HG02973 (cell line): ENCODE results near the gene KCNJ11.

Experiments
- ATAC-seq: cut with Tn5 transposase; IDR thresholded peaks from one replicate; pipeline ENCODE4 v1.9.1; 2021; ENCODE audit warnings: moderate library complexity; ENCODE audit not compliant: unreplicated experiment

Gene KCNJ11

GRCh38 chr11:17369094-17369493 lies 19.4 kb downstream of the KCNJ11 start:
- no peak for ATAC-seq

DNA sequence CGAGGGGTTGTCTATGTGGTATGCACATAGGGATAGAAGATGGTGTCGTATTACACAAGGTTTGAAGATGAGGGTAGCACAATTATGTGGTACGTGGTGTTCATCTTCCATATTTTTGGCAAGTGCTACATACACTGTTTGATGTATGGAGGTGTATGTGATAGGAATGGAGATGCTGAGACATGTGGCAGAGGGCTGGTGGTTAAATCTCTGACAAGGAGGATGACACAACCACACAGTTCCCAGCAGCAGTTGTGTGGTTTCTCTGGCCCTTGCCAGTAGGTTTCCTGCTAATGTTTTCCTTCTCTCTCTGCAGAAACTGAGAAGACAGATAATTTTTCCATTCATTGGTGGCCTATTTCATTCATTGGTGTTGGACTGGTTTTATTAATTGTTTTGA lies 19.9 kb downstream of the KCNJ11 start:
- no peak for ATAC-seq

GRCh38 chr11:17366495-17366894 lies 22.0 kb downstream of the KCNJ11 start:
- ATAC-seq, result no peak

DNA sequence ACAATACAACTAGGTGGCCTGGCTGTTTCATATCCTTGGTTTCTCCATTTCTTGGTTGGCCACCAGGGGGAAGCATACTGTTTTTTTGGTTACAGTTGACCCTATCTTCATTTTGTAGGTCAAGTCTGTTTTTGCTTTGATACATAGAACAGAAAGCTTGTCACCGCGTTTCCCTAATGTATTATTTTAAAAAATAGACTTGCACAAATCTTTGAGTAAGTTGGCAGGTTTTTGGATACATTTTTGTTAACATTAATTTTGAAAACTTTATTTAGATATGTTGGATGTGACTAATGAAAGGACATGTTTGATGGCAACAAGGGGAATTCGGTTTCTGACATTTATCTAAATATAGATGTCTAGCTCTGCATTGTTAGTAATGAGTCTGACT lies 33.9 kb downstream of the KCNJ11 start:
- ATAC-seq, result no peak

GRCh38 chr11:17353821-17354600 lies 34.4 kb downstream of the KCNJ11 start:
- no peak for ATAC-seq

DNA sequence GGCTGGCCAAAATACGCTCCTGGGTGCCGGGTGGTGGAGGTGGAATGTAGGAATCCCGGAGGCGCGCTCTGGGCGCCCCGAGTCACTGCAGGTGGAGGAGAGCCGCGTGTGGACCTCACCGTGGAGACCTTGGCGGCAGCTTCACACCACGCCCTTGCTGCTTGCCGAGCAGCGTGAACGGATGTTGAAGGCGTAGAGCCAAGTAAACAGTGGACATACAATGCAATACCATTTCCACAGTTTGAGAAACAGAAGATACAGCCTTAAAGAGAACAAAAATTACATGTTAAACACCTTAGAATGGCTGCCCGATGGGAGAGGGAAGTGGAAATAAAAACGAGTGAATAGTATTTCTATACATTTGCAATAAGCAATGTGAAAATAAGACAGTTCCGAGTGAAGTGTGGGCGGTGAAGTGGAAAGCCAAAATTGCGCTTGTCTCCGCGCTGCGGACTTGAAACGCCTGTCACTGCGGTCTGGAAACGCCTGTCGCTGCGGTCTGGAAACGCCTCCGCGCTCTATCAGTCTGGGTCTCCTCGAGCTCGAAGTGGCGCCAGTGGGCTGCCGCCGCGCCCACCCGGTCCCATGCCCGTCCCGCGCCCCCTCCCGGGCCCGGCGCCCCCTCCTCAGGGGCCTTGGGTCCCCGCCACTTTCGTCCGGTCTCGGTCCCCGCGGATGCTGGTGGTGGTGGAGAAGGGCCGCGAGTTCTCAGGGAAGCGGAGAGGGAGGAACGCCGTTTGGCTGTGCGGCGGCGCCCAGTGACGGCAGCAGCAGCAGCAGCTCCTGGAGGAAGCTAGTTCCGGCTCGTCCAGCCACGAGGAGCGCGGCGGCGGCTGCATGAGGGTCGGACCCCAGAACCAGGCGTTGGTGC lies 35.3 kb downstream of the KCNJ11 start:
- peak; percentile 41 for ATAC-seq

DNA sequence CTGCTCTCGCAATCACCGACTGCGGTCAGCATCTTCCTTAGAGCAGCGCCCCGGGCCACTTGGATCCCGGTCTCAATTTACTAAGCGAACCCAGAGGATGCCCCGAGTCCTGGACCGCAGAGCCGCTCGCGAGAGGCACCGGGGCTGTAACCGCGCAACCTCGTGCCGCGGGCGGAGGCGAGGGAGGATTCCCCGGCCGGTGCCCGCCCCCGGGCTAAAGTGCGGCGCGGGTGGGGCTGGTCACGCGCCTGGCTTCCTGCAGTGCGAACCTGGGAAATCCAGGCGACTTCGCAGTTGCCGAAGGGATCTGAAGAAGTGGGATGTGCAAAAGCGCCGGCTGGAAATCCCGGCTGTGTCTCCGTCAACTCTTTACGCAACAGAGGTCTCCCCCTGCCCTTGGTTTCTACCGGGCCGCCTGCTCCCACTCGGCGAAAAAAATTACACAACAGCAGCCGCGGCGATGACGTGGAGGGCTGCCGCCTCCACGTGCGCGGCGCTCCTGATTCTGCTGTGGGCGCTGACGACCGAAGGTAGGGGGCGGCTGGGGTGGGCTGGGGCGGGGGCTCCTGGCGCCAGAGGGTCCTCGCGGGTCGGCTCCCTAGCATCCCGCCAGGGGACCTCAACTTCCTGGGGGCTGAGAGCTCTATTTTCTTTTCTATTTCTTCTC lies 36.8 kb downstream of the KCNJ11 start, which contains the start of gene NCR3LG1:
Gene NCR3LG1 (plus strand): TSS at position 291 of the 667 bp plus-strand sequence. CDS start 170 bp downstream, at position 461.
- ATAC-seq, result peak; percentile 37

GRCh38 chr11:17351172-17351509 lies 37.3 kb downstream of the KCNJ11 start:
- ATAC-seq, result no peak

GRCh38 chr11:17350455-17351171 lies 37.8 kb downstream of the KCNJ11 start:
- no peak for ATAC-seq

GRCh38 chr11:17347676-17348075 lies 40.8 kb downstream of the KCNJ11 start:
- ATAC-seq, result no peak

GRCh38 chr11:17343907-17344306 lies 44.6 kb downstream of the KCNJ11 start:
- no peak for ATAC-seq

DNA sequence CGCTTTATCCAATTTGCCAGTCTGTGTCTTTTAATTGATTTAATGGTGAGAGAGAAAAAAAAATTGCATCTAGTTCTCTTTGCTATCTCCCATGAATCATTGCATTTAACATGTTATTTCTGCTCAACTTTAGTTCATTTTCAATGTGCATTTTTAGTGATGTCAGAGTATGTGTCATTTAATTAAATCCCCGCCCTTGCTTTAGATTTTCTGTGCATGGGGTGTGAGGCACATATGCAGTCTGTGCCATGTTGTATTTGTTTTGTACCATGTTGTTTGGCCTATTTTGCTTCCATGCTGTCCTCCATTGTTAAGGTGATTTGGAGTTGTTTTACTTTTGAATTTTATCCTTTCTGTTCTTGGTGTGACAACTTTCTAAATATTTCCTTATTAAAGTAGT lies 45.2 kb downstream of the KCNJ11 start:
- ATAC-seq, result no peak
